HG02884 (cell line): ENCODE measurements around the gene CUL4A.
A peak's percentile ranks its signal among the peaks of the same experiment; 100 is the strongest.
"Not testable (repeated sequence)": the region's sequence is repeated elsewhere in the genome, so short reads cannot be mapped to it uniquely, and the experiment has no call there.

Experiments used
- ATAC-seq: cut with Tn5 transposase; IDR thresholded peaks from one replicate; pipeline ENCODE4 v1.9.1; 2021; ENCODE audit warnings: mild to moderate bottlenecking, moderate library complexity; ENCODE audit not compliant: unreplicated experiment

Gene CUL4A

DNA sequence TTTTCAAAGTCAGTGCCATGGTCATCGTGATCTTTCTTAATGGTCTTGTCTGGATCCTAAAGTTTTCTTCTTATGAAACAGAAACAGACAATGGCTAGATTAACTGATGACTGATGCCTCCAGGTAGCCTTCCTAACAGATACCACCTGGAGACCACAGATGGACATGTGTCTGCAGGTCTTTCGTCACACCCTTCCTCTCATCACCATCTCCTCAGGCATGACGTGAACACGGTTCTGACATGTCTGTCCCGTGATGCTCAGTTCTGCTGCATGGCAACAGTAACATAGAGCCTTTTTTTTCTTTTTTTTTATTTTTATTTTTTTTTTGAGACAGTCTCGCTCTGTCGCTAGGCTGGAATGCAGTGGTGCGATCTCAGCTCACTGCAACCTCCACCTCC, 74.5 kb downstream of the CUL4A start:
- no peak for ATAC-seq

DNA sequence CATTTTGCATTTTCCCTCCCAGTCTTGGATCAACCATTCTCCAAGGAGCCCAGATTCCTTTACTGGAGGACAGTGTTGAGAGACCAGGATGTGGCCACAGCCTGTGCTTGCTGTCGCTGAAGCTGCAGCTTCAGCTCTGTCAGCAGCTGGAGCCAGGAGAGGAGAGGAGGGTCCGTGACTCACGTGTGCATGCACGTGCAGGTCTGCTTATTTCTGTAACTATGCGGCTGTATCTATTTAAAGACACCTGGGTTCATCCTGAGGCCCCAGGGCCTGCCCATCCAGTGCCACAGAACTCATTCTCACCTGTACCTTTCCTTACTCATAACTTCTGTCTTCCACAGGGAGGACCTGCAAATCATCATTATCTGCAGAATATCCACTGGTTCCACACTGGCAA, 79.5 kb downstream of the CUL4A start:
- ATAC-seq: no peak

DNA sequence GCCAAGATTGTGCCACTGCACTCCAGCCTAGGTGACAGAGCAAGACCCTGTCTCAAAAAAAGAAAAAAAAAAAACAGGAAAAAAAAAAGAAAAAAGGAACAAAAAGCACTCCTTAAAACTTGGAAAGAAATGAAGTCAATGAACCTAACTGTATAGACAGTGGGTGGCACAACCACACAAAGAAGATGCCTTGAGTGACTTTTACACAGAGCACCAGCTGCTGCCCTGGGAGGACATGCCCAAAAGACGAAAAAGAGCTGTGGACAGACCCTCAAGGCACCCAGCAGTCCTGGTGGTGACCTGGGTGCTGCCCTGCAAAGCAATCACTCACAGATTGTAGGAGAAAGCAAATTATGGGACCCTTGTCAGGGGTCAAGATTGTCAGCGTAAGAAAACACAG, 81.7 kb downstream of the CUL4A start:
- ATAC-seq: no peak

DNA sequence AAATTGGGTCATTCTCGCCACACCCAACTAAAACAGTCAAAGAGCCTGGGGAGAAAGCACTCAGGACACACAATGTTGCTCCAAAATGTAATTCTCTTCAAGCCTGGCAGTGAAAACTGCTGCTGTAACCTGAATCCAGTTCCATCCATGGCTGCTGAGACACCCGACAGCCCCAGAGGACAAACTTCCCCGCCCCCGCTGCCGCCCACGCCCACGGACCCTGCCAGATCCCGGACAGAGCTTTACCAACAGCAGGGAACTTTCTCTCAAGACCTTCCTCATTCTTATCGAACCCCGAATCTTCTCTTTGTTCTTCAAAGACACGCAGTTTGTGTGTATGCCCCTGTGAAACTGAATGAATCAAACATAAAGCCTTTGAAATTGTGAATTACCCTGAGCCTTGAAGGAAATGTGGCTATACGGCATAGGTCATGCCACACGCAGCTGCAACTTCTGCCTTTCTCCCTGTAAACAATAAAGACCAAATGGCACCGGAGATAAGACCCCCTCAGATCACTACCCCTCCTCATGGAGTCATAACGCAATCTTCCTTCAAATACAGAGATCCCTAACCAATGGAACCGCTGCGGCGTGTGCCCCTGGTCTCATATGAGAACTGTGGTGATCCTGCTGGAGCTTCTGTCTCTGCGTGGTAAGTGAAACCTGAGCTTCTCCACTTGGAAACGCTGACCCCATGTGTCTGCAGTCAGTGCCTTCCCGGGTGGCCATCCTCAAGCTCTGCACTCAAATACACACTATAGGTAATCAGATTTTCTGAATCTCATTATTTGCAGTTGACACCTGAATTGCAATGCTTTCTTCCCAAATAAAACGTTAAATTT, 82.8 kb downstream of the CUL4A start:
- ATAC-seq: no peak

DNA sequence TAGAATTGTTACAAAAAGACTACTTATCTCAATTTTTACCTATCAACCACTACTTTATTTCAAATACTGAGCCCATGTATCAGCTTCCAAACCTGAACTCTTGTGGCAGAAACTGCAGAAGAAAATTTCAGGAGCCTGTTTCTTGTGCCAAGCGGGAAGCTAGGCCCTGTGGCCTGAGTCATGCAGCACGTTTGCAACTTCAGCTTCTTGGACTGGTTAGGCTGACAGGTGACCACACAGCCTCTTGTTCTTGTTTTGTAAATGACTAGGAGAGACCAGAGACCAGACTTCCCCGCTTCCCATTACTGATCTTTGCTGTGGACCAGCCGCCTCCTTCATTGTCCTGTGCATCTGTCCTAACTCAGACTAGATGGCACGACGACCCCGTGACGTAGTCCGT, 84.3 kb downstream of the CUL4A start:
- ATAC-seq: no peak

DNA sequence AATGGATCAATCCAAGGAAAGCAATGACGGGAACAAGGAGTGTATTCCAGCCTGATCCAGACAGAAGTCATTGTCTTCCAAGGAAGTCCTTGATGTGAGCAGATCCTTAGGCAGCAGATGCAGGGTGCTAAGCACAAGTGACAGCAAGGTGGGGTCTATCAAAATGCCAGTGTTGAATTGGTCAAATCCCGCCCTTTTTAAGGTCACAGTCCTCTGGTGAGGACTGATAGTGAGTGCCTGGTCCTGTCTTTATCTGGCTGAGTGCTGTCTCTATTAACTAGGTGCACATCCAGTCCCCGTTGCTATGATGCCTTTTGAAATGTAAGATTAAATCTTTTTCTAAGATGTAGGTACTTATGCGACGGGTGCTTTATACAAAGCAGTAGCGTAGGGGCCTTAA, 86.4 kb downstream of the CUL4A start:
- ATAC-seq: no peak

DNA sequence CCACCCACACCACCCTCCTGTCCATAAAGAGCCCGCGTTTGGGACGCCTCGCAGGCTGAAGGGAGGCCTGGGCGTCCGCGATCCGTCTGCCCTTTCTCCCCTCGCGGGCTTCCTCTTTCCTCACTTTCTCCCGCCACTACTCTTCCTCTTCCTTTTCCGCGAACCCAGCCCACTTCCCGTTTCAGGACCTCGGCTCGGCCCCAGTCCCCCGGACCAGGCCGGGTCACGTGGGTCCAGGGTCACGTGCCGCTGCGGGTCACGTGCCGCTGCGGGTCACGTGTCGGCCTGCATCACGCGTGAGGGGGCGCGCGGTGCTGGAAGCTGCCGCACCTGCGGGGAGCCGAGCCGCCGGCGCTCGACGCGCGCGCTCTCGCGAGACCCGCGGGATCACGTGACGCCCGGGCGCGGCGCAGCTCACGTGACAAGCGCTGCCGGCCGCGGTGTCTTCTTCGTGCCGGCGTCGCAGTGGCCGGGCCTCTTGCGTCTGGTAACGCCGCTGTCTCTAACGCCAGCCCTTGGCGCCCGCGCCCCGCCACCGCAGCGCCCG, 87.5 kb downstream of the CUL4A start, which contains the start of gene LAMP1:
TSS of gene LAMP1 (plus strand) at position 417 of the 547 bp plus-strand sequence. CDS start 196 bp downstream, outside the sequence.
- peak; percentile 67 for ATAC-seq

DNA sequence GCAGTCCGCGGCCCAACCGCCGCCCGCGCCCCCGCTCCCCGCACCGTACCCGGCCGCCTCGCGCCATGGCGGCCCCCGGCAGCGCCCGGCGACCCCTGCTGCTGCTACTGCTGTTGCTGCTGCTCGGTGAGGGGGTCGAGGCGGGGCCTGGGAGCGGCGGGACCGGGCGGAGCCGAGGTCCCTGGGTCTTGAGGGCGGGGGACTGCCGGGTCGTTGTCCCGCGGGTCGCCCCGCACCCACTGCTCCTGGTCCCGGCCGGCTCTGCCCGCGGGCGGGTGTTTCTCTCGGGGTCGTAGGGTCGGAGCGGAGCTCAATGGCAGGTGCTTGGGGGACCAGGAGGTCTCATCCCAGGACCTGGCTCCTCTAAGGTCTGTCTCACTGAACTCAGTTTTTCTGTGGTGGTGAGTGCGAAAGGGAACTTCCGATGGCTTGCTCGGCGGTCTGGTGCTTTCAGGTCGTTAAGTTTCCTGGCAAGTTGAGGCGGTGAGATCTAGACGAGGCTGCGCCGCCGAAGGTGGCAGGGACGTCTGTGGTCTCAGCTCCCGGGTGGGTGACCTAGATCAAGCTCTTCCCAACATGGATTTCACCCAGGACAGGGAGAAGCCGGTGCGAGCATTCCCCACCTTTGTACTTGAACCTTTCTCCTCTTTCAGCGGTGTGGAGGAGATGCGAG, 88.1 kb downstream of the CUL4A start:
- peak; percentile 33 for ATAC-seq

DNA sequence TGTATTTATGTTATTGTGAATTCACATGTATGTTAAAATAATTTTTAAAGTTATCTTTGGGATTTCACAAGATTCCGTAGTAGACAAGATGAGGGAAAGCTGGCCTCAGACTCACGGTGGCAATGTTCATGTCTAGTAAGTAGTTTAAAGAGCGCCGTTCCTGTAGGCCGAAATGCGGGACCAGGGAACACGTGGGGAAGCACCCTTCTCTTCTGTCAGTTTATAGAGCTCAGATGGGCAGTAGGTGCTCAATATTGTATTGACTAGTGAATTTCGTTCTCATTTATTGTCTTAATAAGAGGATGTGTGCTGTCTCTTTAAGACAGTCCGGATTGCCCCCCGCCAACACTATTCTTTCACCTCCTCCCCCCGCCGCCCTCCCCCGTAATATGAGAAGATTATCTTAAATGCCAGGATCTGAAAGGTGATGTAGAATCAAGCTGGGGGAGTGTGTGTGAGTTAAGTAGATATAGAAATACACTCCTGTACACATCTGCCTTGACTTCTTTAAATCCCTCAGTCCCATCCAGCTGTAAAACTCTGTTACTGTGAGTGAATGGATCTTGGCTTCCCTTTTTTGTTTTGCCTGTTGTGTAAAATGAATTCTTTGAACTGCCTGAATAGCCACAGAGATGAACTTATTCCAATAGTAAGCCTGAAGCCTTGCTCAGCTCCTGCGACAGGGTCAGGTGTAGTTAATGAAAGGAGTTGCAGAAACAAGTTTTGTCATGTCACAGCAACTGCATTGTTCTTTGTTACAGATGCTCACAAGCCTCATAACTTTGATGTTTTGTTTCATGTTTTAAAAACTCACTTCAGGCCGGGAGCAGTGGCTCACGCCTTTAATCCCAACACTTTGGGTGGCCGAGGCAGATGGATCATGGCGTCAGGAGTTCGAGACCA, 88.9 kb downstream of the CUL4A start:
- no peak for ATAC-seq

DNA sequence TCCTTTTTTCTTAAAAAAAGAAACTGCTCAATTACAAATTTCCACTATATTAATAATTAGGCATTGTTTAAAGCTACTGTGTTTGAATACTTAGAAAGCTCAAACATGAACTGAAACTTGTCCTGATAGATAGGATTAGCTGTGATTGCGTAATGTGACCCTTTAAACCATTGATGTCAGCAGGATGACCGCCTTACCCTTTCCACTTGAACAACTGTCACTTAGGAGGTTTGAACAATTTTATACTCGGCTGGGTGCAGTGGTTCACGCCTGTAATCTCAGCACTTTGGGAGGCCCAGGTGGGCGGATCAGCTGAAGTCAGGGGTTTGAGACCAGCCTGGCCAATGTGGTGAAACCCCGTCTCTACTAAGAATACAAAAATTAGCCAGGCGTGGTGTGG, 90.5 kb downstream of the CUL4A start:
- no peak for ATAC-seq

DNA sequence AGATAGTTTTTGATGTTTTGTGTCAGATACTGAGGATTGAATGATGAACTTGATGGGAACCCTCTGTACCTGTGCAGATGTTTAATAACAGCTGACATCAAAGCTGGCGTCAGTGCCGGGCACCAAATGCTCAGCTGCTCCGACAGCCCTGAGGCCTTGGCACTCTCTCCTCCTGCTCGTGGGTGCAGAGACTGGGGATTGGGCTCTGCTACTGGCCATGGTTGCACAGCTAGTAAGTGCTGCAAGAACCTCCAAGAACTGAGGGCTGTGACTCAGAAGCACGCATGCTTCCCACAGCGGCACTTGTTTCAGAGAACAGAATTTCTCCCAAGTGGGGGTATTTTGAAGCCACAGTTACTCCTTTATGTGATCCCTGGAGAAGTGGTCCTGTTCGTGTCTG, 93.6 kb downstream of the CUL4A start:
- no peak for ATAC-seq

DNA sequence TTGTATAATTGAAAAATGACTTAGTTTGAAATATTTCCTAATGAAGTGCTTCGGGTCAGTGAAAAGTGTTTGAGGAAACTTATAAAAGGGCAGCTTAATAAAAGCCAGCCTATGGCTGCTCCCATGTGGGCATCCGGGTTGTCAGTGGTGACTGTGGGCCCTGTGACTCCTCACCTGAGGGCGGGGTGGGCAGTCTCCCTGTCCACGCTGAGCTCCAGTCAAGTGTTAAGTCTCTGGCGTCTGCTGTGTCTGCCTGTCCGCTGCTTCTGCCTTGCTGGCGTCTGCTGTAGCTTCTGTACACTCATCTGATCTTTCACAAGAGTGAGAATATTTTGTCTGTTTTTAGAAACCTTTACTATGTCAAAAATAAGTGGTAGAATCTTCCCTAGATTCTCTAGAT, 94.7 kb downstream of the CUL4A start:
- no peak for ATAC-seq

DNA sequence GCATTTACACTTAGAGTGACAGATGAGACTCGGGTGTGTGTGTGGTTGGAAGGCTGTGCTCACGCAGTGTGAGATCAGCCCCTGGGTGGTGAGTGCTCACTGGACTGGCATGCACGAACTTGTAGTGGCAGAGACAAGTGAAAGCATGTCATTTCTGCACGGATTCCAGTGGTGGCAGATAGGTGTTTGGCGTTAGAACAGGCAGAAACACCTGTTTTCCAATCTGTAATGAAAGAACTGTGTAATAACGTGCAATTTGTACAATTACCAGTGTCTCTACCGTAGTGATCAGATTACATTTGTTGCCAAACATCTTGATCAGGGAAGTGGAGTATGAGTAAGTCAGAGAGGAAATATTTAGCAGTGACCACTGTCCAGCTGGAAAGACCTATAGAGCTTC, 95.8 kb downstream of the CUL4A start:
- ATAC-seq: no peak

DNA sequence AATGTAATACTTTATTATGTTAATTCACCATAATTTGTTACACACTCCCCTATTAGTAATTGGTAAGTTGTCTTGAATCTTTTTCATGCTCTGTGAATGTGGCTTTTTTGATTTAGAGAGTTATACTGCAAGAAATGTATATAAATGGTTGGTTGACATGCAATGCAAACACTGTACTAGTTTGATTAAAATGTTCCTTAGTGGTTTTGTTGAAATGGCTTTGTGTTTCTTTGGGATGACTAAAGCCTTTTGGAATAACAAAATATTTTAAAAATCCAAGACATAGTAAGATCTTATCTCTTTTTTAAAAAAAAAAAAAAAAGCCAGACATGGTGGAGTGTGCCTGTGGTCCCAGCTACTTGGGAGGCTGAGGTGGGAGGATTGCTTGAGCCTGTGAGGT, 98.1 kb downstream of the CUL4A start:
- no peak for ATAC-seq

DNA sequence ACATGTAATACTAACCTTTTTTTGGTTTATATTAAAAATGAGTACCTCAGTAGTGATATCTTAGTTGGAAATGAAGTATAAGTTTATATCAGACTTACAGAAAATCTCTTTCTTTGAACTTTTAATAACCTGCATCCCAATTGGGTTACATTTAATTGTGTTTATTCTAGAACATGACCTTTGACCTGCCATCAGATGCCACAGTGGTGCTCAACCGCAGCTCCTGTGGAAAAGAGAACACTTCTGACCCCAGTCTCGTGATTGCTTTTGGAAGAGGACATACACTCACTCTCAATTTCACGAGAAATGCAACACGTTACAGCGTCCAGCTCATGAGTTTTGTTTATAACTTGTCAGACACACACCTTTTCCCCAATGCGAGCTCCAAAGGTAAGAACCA, 100.1 kb downstream of the CUL4A start:
- ATAC-seq: no peak

DNA sequence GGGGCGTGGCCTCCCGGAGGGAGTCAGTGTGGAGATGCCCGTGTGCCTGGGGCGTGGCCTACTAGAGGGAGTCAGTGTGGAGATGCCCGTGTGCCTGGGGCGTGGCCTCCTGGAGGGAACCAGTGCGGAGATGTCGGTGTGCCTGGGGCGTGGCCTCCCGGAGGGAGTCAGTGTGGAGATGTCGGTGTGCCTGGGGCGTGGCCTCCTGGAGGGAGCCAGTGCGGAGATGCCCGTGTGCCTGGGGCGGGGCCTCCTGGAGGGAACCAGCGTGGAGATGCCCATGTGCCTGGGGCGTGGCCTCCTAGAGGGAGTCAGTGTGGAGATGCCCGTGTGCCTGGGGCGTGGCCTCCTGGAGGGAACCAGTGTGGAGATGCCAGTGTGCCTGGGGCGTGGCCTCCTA, 104.7 kb downstream of the CUL4A start:
- not testable (repeated sequence) for ATAC-seq

DNA sequence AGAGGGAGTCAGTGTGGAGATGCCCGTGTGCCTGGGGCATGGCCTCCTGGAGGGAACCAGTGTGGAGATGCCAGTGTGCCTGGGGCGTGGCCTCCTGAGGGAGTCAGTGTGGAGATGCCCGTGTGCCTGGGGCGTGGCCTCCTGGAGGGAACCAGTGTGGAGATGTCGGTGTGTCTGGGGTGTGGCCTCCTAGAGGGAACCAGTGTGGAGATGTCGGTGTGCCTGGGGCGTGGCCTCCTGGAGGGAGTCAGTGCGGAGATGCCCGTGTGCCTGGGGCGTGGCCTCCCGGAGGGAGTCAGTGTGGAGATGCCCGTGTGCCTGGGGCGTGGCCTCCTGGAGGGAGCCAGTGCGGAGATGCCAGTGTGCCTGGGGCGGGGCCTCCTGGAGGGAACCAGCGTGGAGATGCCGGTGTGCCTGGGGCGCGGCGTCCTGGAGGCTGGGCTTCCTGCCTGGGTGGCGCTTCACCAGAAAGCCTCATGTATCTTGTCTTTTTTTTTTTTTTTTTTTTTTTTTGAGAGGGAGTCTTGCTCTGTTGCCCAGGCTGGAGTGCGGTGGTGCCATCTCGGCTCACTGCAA, 105.6 kb downstream of the CUL4A start:
- not testable (repeated sequence) for ATAC-seq

DNA sequence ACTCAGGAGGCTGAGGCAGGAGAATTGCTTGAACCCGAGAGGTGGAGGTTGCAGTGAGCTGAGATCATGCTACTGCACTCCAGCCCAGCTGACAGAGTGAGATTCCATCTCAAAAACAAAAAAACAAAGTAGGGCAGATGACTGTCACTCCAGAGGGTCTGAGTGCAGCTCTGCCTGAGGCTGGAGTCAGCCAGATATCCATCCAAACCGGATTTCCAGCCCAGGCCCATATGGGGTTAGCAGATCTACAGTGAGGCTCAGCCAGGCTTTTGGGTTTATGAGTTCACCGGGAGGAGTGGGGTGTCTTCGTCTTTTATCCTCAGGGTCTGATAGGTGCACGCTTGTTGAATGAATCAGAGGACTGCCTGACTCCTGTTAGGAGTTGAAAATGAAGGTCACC, 106.6 kb downstream of the CUL4A start:
- no peak for ATAC-seq
